Neural cell (in vitro differentiated cells): ENCODE results near the gene PLEKHO2.

Source experiments
- CTCF ChIP-seq: fragments of 450-650 bp; IDR thresholded peaks from 2 replicates; pipeline ENCODE4 v1.5.1; 2014; ENCODE audit warnings: antibody characterized with exemption, mild to moderate bottlenecking, moderate library complexity; ENCODE audit not compliant: poor library complexity, severe bottlenecking
- MXI1 ChIP-seq: fragments of 450-650 bp; conservative IDR thresholded peaks from 2 replicates; pipeline ENCODE4 v1.6.1; 2014; ENCODE audit warnings: antibody characterized with exemption, mild to moderate bottlenecking; ENCODE audit not compliant: poor library complexity, severe bottlenecking
- POLR2AphosphoS5 ChIP-seq: IDR thresholded peaks from 2 replicates; pipeline ENCODE4 v1.6.1; 2012
- REST ChIP-seq: IDR thresholded peaks from 2 replicates; pipeline ENCODE4 v1.6.1; 2012; ENCODE audit warnings: borderline replicate concordance
- SMC3 ChIP-seq: fragments of 450-650 bp; conservative IDR thresholded peaks from 2 replicates; pipeline ENCODE4 v1.6.1; 2014; ENCODE audit warnings: antibody characterized with exemption, mild to moderate bottlenecking, moderate library complexity; ENCODE audit not compliant: poor library complexity
- TAF1 ChIP-seq: IDR thresholded peaks from 2 replicates; pipeline ENCODE4 v1.6.1; 2012; ENCODE audit warnings: low read depth

- TF ChIP-seq CTCF (no peak), MXI1 (no peak), REST (no peak), SMC3 (no peak), TAF1 (no peak), POLR2AphosphoS5 (no peak)
Observed at GRCh38 chr15:64894395-64895056, 52.8 kb downstream of the PLEKHO2 start.
